K562 (cell line): ENCODE results near the gene HIPK2. TPM values are rescaled to one million over a fixed set of nuclear protein-coding genes. Genes with fewer than 3 reads are reported as not detected.

Experiments
- ARID1B ChIP-seq: fragments of 450-650 bp; IDR thresholded peaks from 2 replicates; pipeline ENCODE4 v1.6.1; 2016; ENCODE audit warnings: antibody characterized with exemption, mild to moderate bottlenecking, inconsistent platforms
- ATF7 ChIP-seq: fragments of 450-650 bp; IDR thresholded peaks from 2 replicates; pipeline ENCODE4 v1.7.1; 2014; ENCODE audit warnings: mild to moderate bottlenecking, moderate library complexity
- BCL6 ChIP-seq: fragments of 250-450 bp; sonication (Bioruptor Pico); IDR thresholded peaks from 2 replicates; pipeline ENCODE4 v1.4.0; 2020
- CBX8 ChIP-seq: fragments of 200-600 bp; sonication (generic); IDR thresholded peaks from 2 replicates; pipeline ENCODE4 v1.6.1; 2012; ENCODE audit warnings: borderline replicate concordance, mixed run types, low read depth, mild to moderate bottlenecking, moderate library complexity, mixed read lengths, low read length, control low read depth, inconsistent platforms; ENCODE audit not compliant: poor library complexity, severe bottlenecking; ENCODE audit errors: extremely low read depth
- CEBPB ChIP-seq: fragments of 450-650 bp; IDR thresholded peaks from 2 replicates; pipeline ENCODE4 v1.6.1; 2016; ENCODE audit warnings: missing genetic modification characterization, missing compliant biosample characterization
- CEBPG ChIP-seq, 3 experiments: fragments of 200-800 bp in 1 of 3; sonication (Bioruptor generic) in 1 of 3; sonication (generic) in 1 of 3; formaldehyde crosslinking in 1 of 3; IDR thresholded peaks in 2 of 3; conservative IDR thresholded peaks in 1 of 3; 2 replicates each; pipeline versions ENCODE4 v1.6.1 to v1.8.0; 2016 to 2022; ENCODE audit warnings: missing compliant biosample characterization in 2 of 3, missing genetic modification characterization in 2 of 3, mild to moderate bottlenecking in 1 of 3, missing genetic modification reagents in 1 of 3
- CHD2 ChIP-seq: IDR thresholded peaks from 2 replicates; pipeline ENCODE4 v1.6.1; 2011; ENCODE audit warnings: low read depth, low read length
- ELF2 ChIP-seq: fragments of 250-450 bp; sonication (Bioruptor Pico); IDR thresholded peaks from 2 replicates; pipeline ENCODE4 v1.5.0; 2021; ENCODE audit warnings: mild to moderate bottlenecking
- POLR2G ChIP-seq: fragments of 200-400 bp; formaldehyde crosslinking; IDR thresholded peaks from 2 replicates; pipeline ENCODE4 v1.6.1; 2017; ENCODE audit warnings: low read depth, mild to moderate bottlenecking, antibody characterized with exemption, low read length, moderate library complexity
- RBBP5 ChIP-seq: fragments of 200-600 bp; sonication (generic); IDR thresholded peaks from 2 replicates; pipeline ENCODE4 v1.6.1; 2012; ENCODE audit warnings: borderline replicate concordance, mild to moderate bottlenecking, low read length, control low read depth, inconsistent platforms; ENCODE audit not compliant: insufficient read depth, poor library complexity, severe bottlenecking
- SMARCB1 ChIP-seq: IDR thresholded peaks from 2 replicates; pipeline ENCODE4 v1.6.1; 2011; ENCODE audit warnings: improper control_type of control experiment, low read depth; ENCODE audit not compliant: insufficient read length
- SRSF3 ChIP-seq: fragments of 200-400 bp; formaldehyde crosslinking; IDR thresholded peaks from 2 replicates; pipeline ENCODE4 v1.6.1; 2016; ENCODE audit warnings: mild to moderate bottlenecking, low read length, moderate library complexity; ENCODE audit not compliant: insufficient read depth
- WHSC1 ChIP-seq: IDR thresholded peaks from one replicate; pipeline ENCODE4 v1.6.1; 2012; ENCODE audit warnings: low read length, control low read depth, inconsistent platforms
- ZNF354B ChIP-seq: fragments of 250-450 bp; sonication (Bioruptor Pico); IDR thresholded peaks from 2 replicates; pipeline ENCODE4 v1.4.0; 2020
- ZZZ3 ChIP-seq: fragments of 450-650 bp; IDR thresholded peaks from 2 replicates; pipeline ENCODE4 v1.6.1; 2016; ENCODE audit warnings: antibody characterized with exemption, mild to moderate bottlenecking, moderate library complexity
- polyA plus RNA-seq, 8 experiments: library from polyadenylated mRNA; depleted of rRNA in 4 of 8; stranded (reverse) in 5 of 8; unstranded in 3 of 8; fragments of >200 nt; fragmentation: Nextera tagmentation in 2 of 8; fragmentation: Illumina TruSeq in 1 of 8; extraction: Ambion mirVana in 2 of 8; extraction: Trizol in 1 of 8; gene quantifications; 2 replicates each; pipeline versions ENCODE4 v1.2.1 to v1.2.3, GENCODE V29; 2011 to 2014; ENCODE audit warnings: inconsistent platforms in 1 of 8, missing spikeins in 1 of 8
- total RNA-seq, 7 experiments: library from RNA; depleted of rRNA in 6 of 7; stranded (reverse); fragments of >200 nt in 6 of 7; fragmentation: Illumina TruSeq in 2 of 7; extraction: Trizol in 2 of 7; gene quantifications; 2 replicates each; pipeline versions ENCODE4 v1.2.1 to v1.2.3, GENCODE V29; 2011 to 2021; ENCODE audit warnings: low replicate concordance in 1 of 7
- TF ChIP-seq, protein P1 (sequence below): fragments of 450-650 bp; formaldehyde crosslinking; IDR thresholded peaks from 2 replicates; pipeline ENCODE4 v1.4.0; 2020; ENCODE audit warnings: mild to moderate bottlenecking, moderate library complexity
- TF ChIP-seq, protein P2 (sequence below): fragments of 450-650 bp; formaldehyde crosslinking; IDR thresholded peaks from 2 replicates; pipeline ENCODE4 v1.4.0; 2020; ENCODE audit warnings: mild to moderate bottlenecking, mixed read lengths
- TF ChIP-seq, protein P3 (sequence below), 2 experiments: fragments of 450-650 bp in 1 of 2; sonication (generic) in 1 of 2; formaldehyde crosslinking in 1 of 2; IDR thresholded peaks in 1 of 2; conservative IDR thresholded peaks in 1 of 2; 2 replicates each; pipeline versions ENCODE4 v1.6.1 to v1.8.1; 2016 to 2023; ENCODE audit warnings: mild to moderate bottlenecking in 2 of 2, moderate library complexity in 2 of 2, inconsistent platforms in 1 of 2, missing genetic modification reagents in 1 of 2
- TF ChIP-seq, protein P4 (sequence below): fragments of 200-800 bp; sonication (Bioruptor generic); IDR thresholded peaks from 2 replicates; pipeline ENCODE4 v1.6.1; 2017; ENCODE audit warnings: missing genetic modification characterization, missing compliant biosample characterization

HIPK2 gene
- total and polyA plus RNA-seq, 9 of the 15 experiments (the other 6 are each of a cell fraction or from before 2014, with no cell fraction given): 0.69 to 19.8 (median 5.1) TPM

DNA sequence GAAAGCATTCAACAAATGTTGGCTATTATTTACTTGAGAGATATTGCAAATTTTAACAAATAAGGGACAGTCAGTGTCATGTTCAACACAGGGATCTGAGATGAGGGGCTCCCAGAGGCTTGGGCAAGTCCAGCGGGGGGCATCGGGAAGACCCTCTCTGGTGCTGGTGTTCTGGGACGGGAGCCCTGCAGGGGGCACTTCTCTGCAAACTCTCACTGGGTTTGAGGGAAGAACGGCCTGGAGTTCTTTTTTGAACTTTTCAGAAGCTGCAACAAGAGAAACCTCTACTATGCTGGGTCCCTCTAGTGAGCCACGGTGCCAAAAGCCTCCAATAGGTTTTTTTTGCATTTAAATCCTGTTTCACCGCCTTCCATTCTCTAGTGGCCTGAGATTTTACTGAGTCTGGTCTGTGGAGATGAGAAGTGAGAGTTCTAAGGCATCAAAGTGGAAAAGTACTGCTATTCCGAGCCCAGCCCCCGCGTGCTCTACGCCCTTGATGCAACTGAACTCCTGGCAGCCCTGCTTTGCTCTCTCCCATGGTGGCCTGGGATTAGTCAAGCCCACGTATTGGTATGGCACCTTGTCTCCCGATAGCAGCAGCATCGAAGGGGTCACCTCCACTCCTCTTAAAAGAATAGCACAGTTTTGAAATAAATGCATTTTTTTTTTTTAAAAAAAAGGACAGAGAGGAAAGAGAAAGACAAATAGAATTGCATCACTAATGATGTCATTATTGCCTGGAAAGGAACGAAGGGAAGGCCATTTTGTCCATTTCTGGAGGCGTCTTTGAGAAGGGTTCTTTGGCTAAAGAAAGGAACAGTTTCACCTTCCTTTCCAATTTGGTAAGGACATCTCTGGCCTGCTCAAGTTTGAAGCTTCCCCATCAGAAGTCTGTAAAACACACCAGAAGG, 210.8 kb downstream of the HIPK2 start (continued):
- TF ChIP-seq CEBPB (tag): 0 out of 2 replicates have a peak, but pooled peaks have one; percentile 10
- TF ChIP-seq, protein P1, sequence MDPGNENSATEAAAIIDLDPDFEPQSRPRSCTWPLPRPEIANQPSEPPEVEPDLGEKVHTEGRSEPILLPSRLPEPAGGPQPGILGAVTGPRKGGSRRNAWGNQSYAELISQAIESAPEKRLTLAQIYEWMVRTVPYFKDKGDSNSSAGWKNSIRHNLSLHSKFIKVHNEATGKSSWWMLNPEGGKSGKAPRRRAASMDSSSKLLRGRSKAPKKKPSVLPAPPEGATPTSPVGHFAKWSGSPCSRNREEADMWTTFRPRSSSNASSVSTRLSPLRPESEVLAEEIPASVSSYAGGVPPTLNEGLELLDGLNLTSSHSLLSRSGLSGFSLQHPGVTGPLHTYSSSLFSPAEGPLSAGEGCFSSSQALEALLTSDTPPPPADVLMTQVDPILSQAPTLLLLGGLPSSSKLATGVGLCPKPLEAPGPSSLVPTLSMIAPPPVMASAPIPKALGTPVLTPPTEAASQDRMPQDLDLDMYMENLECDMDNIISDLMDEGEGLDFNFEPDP (CRISPR knock-in tag): no peak
- TF ChIP-seq, protein P2, sequence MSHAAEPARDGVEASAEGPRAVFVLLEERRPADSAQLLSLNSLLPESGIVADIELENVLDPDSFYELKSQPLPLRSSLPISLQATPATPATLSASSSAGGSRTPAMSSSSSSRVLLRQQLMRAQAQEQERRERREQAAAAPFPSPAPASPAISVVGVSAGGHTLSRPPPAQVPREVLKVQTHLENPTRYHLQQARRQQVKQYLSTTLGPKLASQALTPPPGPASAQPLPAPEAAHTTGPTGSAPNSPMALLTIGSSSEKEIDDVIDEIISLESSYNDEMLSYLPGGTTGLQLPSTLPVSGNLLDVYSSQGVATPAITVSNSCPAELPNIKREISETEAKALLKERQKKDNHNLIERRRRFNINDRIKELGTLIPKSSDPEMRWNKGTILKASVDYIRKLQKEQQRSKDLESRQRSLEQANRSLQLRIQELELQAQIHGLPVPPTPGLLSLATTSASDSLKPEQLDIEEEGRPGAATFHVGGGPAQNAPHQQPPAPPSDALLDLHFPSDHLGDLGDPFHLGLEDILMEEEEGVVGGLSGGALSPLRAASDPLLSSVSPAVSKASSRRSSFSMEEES (CRISPR knock-in tag): no peak
- TF ChIP-seq CHD2: no peak
- TF ChIP-seq BCL6 (CRISPR knock-in tag): no peak
- no peak for TF ChIP-seq ARID1B
- no peak for TF ChIP-seq CBX8
- no peak for TF ChIP-seq WHSC1
- TF ChIP-seq, protein P3, sequence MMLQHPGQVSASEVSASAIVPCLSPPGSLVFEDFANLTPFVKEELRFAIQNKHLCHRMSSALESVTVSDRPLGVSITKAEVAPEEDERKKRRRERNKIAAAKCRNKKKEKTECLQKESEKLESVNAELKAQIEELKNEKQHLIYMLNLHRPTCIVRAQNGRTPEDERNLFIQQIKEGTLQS (IDR thresholded peaks at IDR 0.05): peak; percentile 76
- TF ChIP-seq, protein P3 (CRISPR knock-in tag; conservative IDR thresholded peaks at IDR 0.05): no peak
- no peak for TF ChIP-seq ELF2
- TF ChIP-seq RBBP5: peak; percentile 0
- TF ChIP-seq ZZZ3: no peak
- TF ChIP-seq, protein P4, sequence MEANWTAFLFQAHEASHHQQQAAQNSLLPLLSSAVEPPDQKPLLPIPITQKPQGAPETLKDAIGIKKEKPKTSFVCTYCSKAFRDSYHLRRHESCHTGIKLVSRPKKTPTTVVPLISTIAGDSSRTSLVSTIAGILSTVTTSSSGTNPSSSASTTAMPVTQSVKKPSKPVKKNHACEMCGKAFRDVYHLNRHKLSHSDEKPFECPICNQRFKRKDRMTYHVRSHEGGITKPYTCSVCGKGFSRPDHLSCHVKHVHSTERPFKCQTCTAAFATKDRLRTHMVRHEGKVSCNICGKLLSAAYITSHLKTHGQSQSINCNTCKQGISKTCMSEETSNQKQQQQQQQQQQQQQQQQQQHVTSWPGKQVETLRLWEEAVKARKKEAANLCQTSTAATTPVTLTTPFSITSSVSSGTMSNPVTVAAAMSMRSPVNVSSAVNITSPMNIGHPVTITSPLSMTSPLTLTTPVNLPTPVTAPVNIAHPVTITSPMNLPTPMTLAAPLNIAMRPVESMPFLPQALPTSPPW: no peak
- no peak for TF ChIP-seq SMARCB1
- TF ChIP-seq POLR2G: no peak
- TF ChIP-seq ZNF354B (CRISPR knock-in tag): no peak
- no peak for TF ChIP-seq CEBPG (CRISPR knock-in tag; IDR thresholded peaks at IDR 0.05)
- TF ChIP-seq CEBPG (tag; conservative IDR thresholded peaks at IDR 0.05 in 1 of 2, IDR thresholded peaks at IDR 0.05 in 1 of 2): peak in 1 of 2 experiments; percentile 56; a peak in 1 of 4 replicates
- TF ChIP-seq ATF7: 0 out of 2 replicates have a peak, but pooled peaks have one; percentile 11
- TF ChIP-seq SRSF3: no peak
